OCI-LY7 (cell line): Measurements from ENCODE around the gene C10orf143. TPM values are rescaled to one million over a fixed set of nuclear protein-coding genes. Genes with fewer than 3 reads are reported as not detected.

Experiments used
- BruUV-seq: library from RNA; stranded (reverse); fragments of 400-500 nt; replicated peaks from 2 replicates; lab custom pipeline; 2021; lab: Mats Ljungman, UMichigan
- CTCF ChIA-PET: fragments of 300-600 bp; sonication (Branson Sonifier 250); formaldehyde crosslinking; loops from one replicate; lab custom pipeline; 2022; ENCODE audit warnings: antibody characterized with exemption; ENCODE audit not compliant: unreplicated experiment; lab: Charles Lee
- POLR2A ChIA-PET: fragments of 300-600 bp; sonication (Branson Sonifier 250); formaldehyde crosslinking; loops from one replicate; lab custom pipeline; 2022; ENCODE audit warnings: antibody characterized with exemption; lab: Charles Lee
- DNase-seq: peaks from one replicate; pipeline ENCODE4 v3.0.0-alpha.2; 2015; ENCODE audit warnings: low spot score
- H2AFZ ChIP-seq: fragments of 200-600 bp; sonication (generic), shearing (Covaris generic); 2 replicates; pipeline ENCODE4 v1.6.1; 2014; ENCODE audit warnings: mild to moderate bottlenecking, antibody characterized with exemption, low read length, moderate library complexity
- H3K27ac ChIP-seq: fragments of 200-600 bp; sonication (generic); 2 replicates; pipeline ENCODE4 v1.5.1; 2014; ENCODE audit warnings: mixed run types, low read depth, mild to moderate bottlenecking, moderate library complexity, low read length, inconsistent platforms; ENCODE audit not compliant: poor library complexity, severe bottlenecking
- H3K36me3 ChIP-seq: fragments of 200-600 bp; sonication (generic); 2 replicates; pipeline ENCODE4 v1.6.1; 2014; ENCODE audit warnings: mild to moderate bottlenecking, antibody characterized with exemption, low read length, moderate library complexity, mixed read lengths; ENCODE audit not compliant: insufficient read depth
- H3K4me1 ChIP-seq: fragments of 200-600 bp; sonication (generic); 2 replicates; pipeline ENCODE4 v1.5.1; 2014; ENCODE audit warnings: mild to moderate bottlenecking, low read length; ENCODE audit not compliant: insufficient read depth, poor library complexity, severe bottlenecking
- H3K4me2 ChIP-seq: fragments of 200-600 bp; sonication (generic); 2 replicates; pipeline ENCODE4 v1.6.1; 2014; ENCODE audit warnings: mild to moderate bottlenecking, low read length
- H3K4me3 ChIP-seq: fragments of 200-600 bp; sonication (generic); 2 replicates; pipeline ENCODE4 v1.5.1; 2014; ENCODE audit warnings: mild to moderate bottlenecking, low read depth, low read length; ENCODE audit not compliant: poor library complexity, severe bottlenecking
- H3K79me2 ChIP-seq: fragments of 200-600 bp; sonication (generic); 2 replicates; pipeline ENCODE4 v1.6.1; 2016; ENCODE audit warnings: low read depth, mild to moderate bottlenecking, low read length, moderate library complexity, mixed read lengths; ENCODE audit not compliant: insufficient read depth
- H3K9me2 ChIP-seq: fragments of 200-600 bp; sonication (generic); 2 replicates; pipeline ENCODE4 v1.6.1; 2016; ENCODE audit warnings: mild to moderate bottlenecking, low read length, mixed read lengths; ENCODE audit not compliant: insufficient read depth
- H3K9me3 ChIP-seq: fragments of 200-600 bp; sonication (generic); 2 replicates; pipeline ENCODE4 v1.6.1; 2014; ENCODE audit warnings: mild to moderate bottlenecking, mixed run types, low read length, mixed read lengths
- H4K20me1 ChIP-seq: fragments of 200-600 bp; sonication (generic); 2 replicates; pipeline ENCODE4 v1.6.1; 2014; ENCODE audit warnings: mild to moderate bottlenecking, antibody characterized with exemption, low read length, moderate library complexity, mixed read lengths; ENCODE audit not compliant: insufficient read depth
- EZH2phosphoT487 ChIP-seq: fragments of 200-600 bp; sonication (generic); IDR thresholded peaks from 2 replicates; pipeline ENCODE4 v1.6.1; 2018; ENCODE audit warnings: low read depth, borderline replicate concordance, mild to moderate bottlenecking, mixed run types, antibody characterized with exemption, low read length, moderate library complexity, mixed read lengths
- intact Hi-C: fragments of 100-400 bp; cut with micrococcal nuclease; formaldehyde crosslinking; loops from one replicate; pipeline ENCODE4 v1.10.0; 2022; ENCODE audit not compliant: unreplicated experiment
- total RNA-seq, 2 experiments: library from RNA; depleted of rRNA in 1 of 2; stranded (reverse); fragments of >200 nt in 1 of 2; shearing (Covaris generic) in 1 of 2; gene quantifications; 2 replicates each; pipeline ENCODE4 v1.2.3, GENCODE V29; 2014 to 2022
- TF ChIP-seq, protein P1 (sequence below): fragments of 200-600 bp; sonication (generic); conservative IDR thresholded peaks from 2 replicates; pipeline ENCODE4 v1.5.1; 2014; ENCODE audit warnings: mild to moderate bottlenecking, antibody characterized with exemption, low read length, moderate library complexity, mixed read lengths

Gene C10orf143
- total RNA-seq, 2 experiments from 2014 or later = 0.88 to 6.4 TPM

- no peaks in the 10 kb centered on the region for H3K4me1 ChIP-seq
- H3K4me3 ChIP-seq = no peak overlapping the region
- no peak for DNase-seq
- intact Hi-C loops = no loop called here
- POLR2A ChIA-PET = no interaction called here
- no peaks in the 10 kb centered on the region for H4K20me1 ChIP-seq
- no peak overlapping the region for H2AFZ ChIP-seq
- H3K9me3 ChIP-seq = no peaks in the 10 kb centered on the region
- CTCF ChIA-PET = no interaction called here
- no peaks in the 10 kb centered on the region for H3K36me3 ChIP-seq
- no TSS peak for BruUV-seq
- no peak for TF ChIP-seq EZH2phosphoT487
- TF ChIP-seq, protein P1, sequence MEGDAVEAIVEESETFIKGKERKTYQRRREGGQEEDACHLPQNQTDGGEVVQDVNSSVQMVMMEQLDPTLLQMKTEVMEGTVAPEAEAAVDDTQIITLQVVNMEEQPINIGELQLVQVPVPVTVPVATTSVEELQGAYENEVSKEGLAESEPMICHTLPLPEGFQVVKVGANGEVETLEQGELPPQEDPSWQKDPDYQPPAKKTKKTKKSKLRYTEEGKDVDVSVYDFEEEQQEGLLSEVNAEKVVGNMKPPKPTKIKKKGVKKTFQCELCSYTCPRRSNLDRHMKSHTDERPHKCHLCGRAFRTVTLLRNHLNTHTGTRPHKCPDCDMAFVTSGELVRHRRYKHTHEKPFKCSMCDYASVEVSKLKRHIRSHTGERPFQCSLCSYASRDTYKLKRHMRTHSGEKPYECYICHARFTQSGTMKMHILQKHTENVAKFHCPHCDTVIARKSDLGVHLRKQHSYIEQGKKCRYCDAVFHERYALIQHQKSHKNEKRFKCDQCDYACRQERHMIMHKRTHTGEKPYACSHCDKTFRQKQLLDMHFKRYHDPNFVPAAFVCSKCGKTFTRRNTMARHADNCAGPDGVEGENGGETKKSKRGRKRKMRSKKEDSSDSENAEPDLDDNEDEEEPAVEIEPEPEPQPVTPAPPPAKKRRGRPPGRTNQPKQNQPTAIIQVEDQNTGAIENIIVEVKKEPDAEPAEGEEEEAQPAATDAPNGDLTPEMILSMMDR = no peak
- H3K27ac ChIP-seq = no peak overlapping the region
- no peaks in the 10 kb centered on the region for H3K79me2 ChIP-seq
- no peaks in the 10 kb centered on the region for H3K9me2 ChIP-seq
- no peak overlapping the region for H3K4me2 ChIP-seq
Measured at GRCh38 chr10:130041451-130042371, 68.9 kb downstream of the C10orf143 start.

DNA sequence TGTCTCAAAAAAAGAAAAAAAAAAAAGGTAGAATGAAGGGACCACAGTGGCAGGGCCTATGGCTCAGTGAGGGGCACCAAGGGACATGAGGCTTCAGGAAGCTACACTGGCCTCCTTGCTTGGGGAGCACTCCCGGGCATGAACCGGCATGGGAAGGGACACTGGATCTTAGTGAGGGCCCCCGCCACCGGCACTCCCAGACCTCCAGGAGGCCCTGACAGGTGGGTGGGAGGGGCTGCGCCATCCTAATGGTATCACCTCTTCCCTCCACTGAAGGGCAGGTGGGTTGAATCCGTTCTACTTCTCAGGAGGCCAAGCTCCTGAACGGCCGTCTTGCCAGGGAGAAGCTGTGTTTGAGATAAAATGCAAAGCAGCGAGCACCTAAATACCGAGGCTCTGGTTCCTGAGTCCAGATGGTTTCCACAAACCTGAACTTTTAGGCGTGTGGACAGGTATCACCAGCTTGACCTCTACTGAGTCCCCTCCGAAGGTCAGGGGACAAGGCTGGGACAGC is 69.8 kb downstream of the C10orf143 start:
- no peak overlapping the region for H3K4me3 ChIP-seq
- BruUV-seq = no TSS peak
- intact Hi-C loops = no loop called here

More for the DNA sequence above, 69.8 kb downstream of the C10orf143 start:
- Histone ChIP-seq H3K79me2 (no peaks in the 10 kb centered on the region), H2AFZ (no peak overlapping the region), H4K20me1 (no peaks in the 10 kb centered on the region), H3K9me2 (no peaks in the 10 kb centered on the region), H3K9me3 (no peaks in the 10 kb centered on the region), H3K36me3 (no peaks in the 10 kb centered on the region), H3K4me1 (no peaks in the 10 kb centered on the region), H3K27ac (no peak overlapping the region), H3K4me2 (no peak overlapping the region)
- no peak for DNase-seq
- ChIA-PET POLR2A (no interaction called here), CTCF (no interaction called here)
- no peak for TF ChIP-seq EZH2phosphoT487
- TF ChIP-seq, protein P1 = no peak
